GM13976 (cell line): Measurements from ENCODE around the gene CTBP1.

Experiments
- DNase-seq: peaks from one replicate; pipeline ENCODE4 v3.0.0; 2012; ENCODE audit warnings: low spot score
- CTCF ChIP-seq: IDR thresholded peaks from 2 replicates; pipeline ENCODE4 v1.5.1; 2012; ENCODE audit warnings: borderline replicate concordance, mild to moderate bottlenecking; ENCODE audit not compliant: insufficient read depth; ENCODE audit errors: extremely low read depth, missing control alignments, control extremely low read depth
- in situ Hi-C: fragments of 300-500 bp; cut with MboI; formaldehyde crosslinking; loops from one replicate; pipeline ENCODE4 v1.12.0; 2022; ENCODE audit warnings: low sequenced_read_pairs, mixed read lengths, inconsistent platforms; ENCODE audit not compliant: unreplicated experiment

CTBP1 gene

GRCh38 chr4:1164040-1164439 is 84.9 kb downstream of the CTBP1 start:
- no peak for DNase-seq
- in situ Hi-C loops, result no loop called here
- no peak for TF ChIP-seq CTCF
